Right atrium auricular region (tissue), 2 donors: ENCODE measurements around the gene OR52N5. TPM values are rescaled to one million over a fixed set of nuclear protein-coding genes. Genes with fewer than 3 reads are reported as not detected.

Experiments used
- DNase-seq: peaks from one replicate; pipeline ENCODE4 v3.0.0-alpha.2; 2019; ENCODE audit warnings: low spot score
- H3K27ac ChIP-seq, 2 donors: fragments of 200-600 bp; sonication (generic); 1 replicate in 1 of 2; 2 replicates in 1 of 2; pipeline ENCODE4 v1.5.1; 2016 to 2019
- H3K27me3 ChIP-seq, 2 donors: fragments of 200-600 bp; sonication (generic); one replicate each; pipeline versions ENCODE4 v1.5.1 to v1.6.0; 2017 to 2019
- H3K36me3 ChIP-seq: fragments of 200-600 bp; sonication (generic); one replicate; pipeline ENCODE4 v1.5.1; 2016
- H3K4me1 ChIP-seq, 2 donors: fragments of 200-600 bp; sonication (generic); one replicate each; pipeline versions ENCODE4 v1.5.1 to v1.6.0; 2017 to 2019
- H3K4me3 ChIP-seq, 2 donors: fragments of 200-600 bp; sonication (generic); 1 replicate in 1 of 2; 2 replicates in 1 of 2; pipeline ENCODE4 v1.5.1; 2017 to 2019; ENCODE audit warnings: mild to moderate bottlenecking in 1 of 2, moderate library complexity in 1 of 2
- H3K9me3 ChIP-seq, 2 donors: fragments of 200-600 bp; sonication (generic); one replicate each; pipeline ENCODE4 v1.5.1; 2019
- CTCF ChIP-seq, 2 donors: fragments of 200-600 bp; sonication (generic); IDR thresholded peaks; one replicate each; pipeline ENCODE4 v1.5.1; 2019; ENCODE audit warnings: antibody characterized with exemption in 2 of 2
- total RNA-seq, 2 donors: library from RNA; depleted of rRNA; stranded (reverse); fragments of >200 nt; gene quantifications; one replicate each; pipeline ENCODE4 v1.1.0, GENCODE V29; 2016

Gene OR52N5
- total RNA-seq, result not detected

GRCh38 chr11:5783255-5783654 is at the start of gene OR52N5:
Gene OR52N5, minus strand, starts transcription at chr11:5783355. Its CDS starts 4,721 bp downstream, at chr11:5778634.
- DNase-seq, result no peak
- H3K9me3 ChIP-seq, result no peaks in the 10 kb centered on the region
- TF ChIP-seq CTCF (IDR thresholded peaks at IDR 0.05), result no peak
- no peaks in the 10 kb centered on the region for H3K36me3 ChIP-seq
- H3K4me3 ChIP-seq, result no peak within 1 kb of the TSS
- no peaks in the 10 kb centered on the region for H3K4me1 ChIP-seq
- no peak within 1 kb of the TSS for H3K27ac ChIP-seq
- no peaks in the 10 kb centered on the region for H3K27me3 ChIP-seq

DNA sequence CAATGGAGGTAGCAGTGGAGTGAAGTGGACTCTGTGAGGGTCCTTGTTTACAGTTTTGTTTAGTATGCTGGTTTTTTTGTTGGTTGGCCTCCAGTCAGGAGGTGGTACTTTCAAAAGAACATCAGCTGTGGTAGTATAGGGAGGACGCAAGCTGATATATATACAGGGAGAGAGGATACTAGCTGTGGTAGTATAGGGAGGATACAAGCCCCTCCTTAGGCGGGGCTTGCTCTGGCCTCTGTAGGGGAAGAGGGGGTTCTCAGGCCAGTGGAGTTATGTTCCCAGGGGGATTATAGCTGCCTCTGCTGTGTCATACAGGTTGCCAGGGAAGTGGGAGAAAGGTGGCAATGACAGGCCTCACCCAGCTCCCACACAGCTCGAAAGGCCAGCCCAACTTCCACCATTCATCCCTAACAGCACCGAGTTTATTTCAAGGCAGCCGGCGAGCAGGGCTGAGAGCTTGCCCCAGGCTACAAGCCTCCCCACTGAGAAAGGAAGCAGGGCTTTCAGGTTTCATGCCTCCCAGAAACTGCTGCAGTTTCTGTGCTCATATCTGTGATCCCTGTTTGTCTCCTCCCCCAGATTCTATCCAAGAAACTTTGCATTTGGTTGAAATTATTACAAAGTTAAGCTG is 48.2 kb upstream of the OR52N5 start:
- Histone ChIP-seq H3K4me1 (no peaks in the 10 kb centered on the region), H3K27me3 (no peaks in the 10 kb centered on the region), H3K9me3 (no peaks in the 10 kb centered on the region), H3K36me3 (no peaks in the 10 kb centered on the region), H3K4me3 (no peak overlapping the region), H3K27ac (no peak overlapping the region)
- DNase-seq, result no peak
- TF ChIP-seq CTCF (IDR thresholded peaks at IDR 0.05), result no peak

- H3K36me3 ChIP-seq, result no peaks in the 10 kb centered on the region
- no peak overlapping the region for H3K27ac ChIP-seq
- no peak for DNase-seq
- no peak overlapping the region for H3K4me3 ChIP-seq
- H3K9me3 ChIP-seq, result no peaks in the 10 kb centered on the region
- no peaks in the 10 kb centered on the region for H3K4me1 ChIP-seq
- no peaks in the 10 kb centered on the region for H3K27me3 ChIP-seq
- no peak for TF ChIP-seq CTCF (IDR thresholded peaks at IDR 0.05)
Measured at GRCh38 chr11:5818245-5818886, 35.2 kb upstream of the OR52N5 start.

GRCh38 chr11:5815534-5815933 is 32.4 kb upstream of the OR52N5 start:
- no peak overlapping the region for H3K27ac ChIP-seq
- H3K36me3 ChIP-seq, result no peaks in the 10 kb centered on the region
- no peaks in the 10 kb centered on the region for H3K9me3 ChIP-seq
- no peak for DNase-seq
- H3K27me3 ChIP-seq, result no peaks in the 10 kb centered on the region
- H3K4me1 ChIP-seq, result no peaks in the 10 kb centered on the region
- no peak for TF ChIP-seq CTCF (IDR thresholded peaks at IDR 0.05)
- no peak overlapping the region for H3K4me3 ChIP-seq

DNA sequence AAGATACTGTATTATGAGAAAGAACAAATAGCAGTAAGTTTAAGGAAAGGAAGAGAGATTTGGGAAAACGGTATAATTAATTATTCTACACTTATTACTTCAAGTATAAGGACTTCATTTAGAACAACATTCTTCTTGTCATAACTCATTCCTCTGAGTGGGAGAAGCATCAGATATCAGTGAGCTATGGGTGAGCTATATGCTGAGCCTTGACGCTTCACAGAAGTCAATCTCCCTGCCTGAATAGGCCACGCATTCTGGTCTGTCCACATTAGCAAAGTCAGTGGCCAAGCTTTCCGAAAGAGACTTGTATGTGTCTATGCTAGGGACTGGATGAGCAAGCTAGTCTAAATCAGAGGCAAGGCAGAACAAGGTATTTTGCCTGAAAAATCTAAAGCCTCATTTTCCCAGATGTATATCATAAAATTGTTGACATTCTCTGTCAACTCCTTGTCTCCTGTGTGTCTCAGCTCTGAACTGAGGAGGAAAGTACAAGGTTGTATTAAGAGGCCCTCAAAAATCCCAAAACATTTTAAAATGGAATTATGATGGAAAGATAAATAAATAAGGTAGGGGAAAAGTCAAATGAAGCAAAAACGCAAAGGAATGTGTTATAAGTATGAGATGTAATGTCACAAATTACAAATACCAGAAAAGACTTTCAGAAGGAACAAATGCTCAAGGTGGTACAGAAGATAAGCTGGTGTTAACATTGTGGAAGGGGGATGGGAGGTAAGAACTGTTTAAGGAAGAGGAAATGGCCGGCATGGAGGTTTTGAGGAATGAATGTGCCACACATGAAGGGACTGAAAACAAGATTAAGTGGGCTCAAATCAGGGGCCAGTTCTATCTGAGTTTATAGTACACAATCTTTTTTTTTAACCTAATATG is 27.0 kb upstream of the OR52N5 start:
- peaks cover 0 to 9% of the 10 kb centered on the region in 2 donors for H3K4me1 ChIP-seq
- H3K27ac ChIP-seq, result no peak overlapping the region
- H3K27me3 ChIP-seq, result no peaks in the 10 kb centered on the region
- no peaks in the 10 kb centered on the region for H3K36me3 ChIP-seq
- no peak overlapping the region for H3K4me3 ChIP-seq
- no peak for DNase-seq
- no peak for TF ChIP-seq CTCF (IDR thresholded peaks at IDR 0.05)
- H3K9me3 ChIP-seq, result no peaks in the 10 kb centered on the region
